HG02588 (cell line): Measurements from ENCODE around the gene MDGA2.

ENCODE experiments used
- ATAC-seq: cut with Tn5 transposase; IDR thresholded peaks from one replicate; pipeline ENCODE4 v1.9.1; 2021; ENCODE audit warnings: mild to moderate bottlenecking, moderate library complexity; ENCODE audit not compliant: unreplicated experiment

Gene MDGA2

GRCh38 chr14:47675466-47676314, at the start of gene MDGA2:
MDGA2 (minus strand) TSS chr14:47675605.
- no peak for ATAC-seq

GRCh38 chr14:47722929-47723693, 47.7 kb upstream of the MDGA2 start:
- ATAC-seq: no peak

GRCh38 chr14:47720281-47720680, 44.9 kb upstream of the MDGA2 start:
- no peak for ATAC-seq

DNA sequence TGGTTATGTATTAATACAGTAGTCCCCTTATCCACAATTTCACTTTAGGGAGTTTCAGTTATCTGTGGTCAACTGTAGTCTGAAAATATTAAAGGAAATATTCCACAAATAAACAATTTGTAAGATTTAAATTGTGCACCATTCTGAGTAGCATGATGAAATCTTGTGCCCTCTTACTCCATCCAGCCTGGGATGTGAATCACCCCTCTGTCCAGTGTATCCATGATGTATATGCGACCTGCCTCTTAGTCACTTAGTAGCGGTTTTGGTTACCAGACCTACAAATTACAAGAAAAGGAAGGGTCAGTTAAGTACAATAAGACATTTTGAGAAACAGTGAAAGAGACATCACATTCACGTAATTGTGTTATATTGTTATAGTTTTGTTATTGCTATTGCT, 39.9 kb upstream of the MDGA2 start:
- no peak for ATAC-seq

DNA sequence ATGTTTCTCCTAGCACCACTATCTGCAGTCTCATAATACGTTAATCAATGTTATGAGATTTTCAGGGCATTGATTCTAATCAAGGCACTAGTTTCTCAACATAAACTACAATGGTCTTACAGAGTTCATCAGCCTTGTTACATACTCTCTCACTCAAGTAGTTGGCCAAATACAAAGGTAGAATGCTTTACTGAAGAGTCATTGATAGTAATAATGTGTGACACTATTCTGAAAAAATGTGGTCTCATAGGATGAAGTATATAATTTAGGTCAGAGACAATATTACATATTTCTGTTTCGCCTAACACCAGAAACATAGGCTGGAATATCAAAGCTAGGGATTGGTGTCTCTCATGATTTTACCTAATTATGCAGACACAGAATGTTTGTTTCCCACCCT, 35.2 kb upstream of the MDGA2 start:
- no peak for ATAC-seq

GRCh38 chr14:47705683-47706082, 30.3 kb upstream of the MDGA2 start:
- no peak for ATAC-seq

DNA sequence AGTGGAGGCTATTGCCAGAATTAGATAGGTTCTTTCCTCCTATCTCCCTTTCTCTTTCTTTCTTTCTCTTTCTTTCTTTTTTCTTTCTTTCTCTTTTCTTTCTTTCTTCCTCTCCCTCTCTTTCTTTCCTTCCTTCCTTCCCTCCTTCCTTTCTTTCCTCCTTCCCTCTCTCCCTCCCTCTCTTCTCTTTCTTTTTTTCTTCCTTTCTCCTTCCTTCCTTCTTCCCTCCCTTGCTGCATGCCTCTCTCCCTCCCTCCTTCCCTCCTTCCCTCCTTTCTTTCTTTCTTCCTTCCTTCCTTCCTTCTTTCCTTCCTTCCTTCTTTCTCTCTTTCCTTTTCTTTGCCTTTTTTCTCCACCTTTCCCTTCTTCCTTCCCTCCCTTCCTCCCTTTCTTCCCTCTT, 16.4 kb upstream of the MDGA2 start:
- no peak for ATAC-seq

DNA sequence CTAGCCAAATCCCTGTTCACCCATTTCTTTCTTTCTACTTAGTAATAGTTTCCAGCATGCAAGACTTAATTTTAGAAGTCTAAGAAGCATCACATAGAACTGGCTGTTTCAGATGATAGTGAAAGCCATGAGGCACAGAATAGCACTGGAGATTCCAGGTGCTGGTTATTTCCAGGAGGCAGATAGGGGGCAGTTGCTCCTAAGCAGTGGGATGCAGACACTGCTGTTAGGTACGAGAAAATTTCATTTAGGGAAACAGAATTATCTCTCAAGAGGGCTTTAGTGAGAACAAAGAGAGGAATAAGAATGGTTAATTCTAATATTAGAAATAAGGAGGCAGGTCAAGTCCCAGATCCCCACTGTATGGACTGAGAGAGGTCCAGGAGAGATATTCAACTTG, 3.6 kb upstream of the MDGA2 start:
- ATAC-seq: no peak

- ATAC-seq: no peak
These were observed 2.8 kb upstream of the MDGA2 start for GRCh38 chr14:47678157-47678556.

- ATAC-seq: no peak
These were observed 861 bp upstream of the MDGA2 start for GRCh38 chr14:47676315-47676617.

DNA sequence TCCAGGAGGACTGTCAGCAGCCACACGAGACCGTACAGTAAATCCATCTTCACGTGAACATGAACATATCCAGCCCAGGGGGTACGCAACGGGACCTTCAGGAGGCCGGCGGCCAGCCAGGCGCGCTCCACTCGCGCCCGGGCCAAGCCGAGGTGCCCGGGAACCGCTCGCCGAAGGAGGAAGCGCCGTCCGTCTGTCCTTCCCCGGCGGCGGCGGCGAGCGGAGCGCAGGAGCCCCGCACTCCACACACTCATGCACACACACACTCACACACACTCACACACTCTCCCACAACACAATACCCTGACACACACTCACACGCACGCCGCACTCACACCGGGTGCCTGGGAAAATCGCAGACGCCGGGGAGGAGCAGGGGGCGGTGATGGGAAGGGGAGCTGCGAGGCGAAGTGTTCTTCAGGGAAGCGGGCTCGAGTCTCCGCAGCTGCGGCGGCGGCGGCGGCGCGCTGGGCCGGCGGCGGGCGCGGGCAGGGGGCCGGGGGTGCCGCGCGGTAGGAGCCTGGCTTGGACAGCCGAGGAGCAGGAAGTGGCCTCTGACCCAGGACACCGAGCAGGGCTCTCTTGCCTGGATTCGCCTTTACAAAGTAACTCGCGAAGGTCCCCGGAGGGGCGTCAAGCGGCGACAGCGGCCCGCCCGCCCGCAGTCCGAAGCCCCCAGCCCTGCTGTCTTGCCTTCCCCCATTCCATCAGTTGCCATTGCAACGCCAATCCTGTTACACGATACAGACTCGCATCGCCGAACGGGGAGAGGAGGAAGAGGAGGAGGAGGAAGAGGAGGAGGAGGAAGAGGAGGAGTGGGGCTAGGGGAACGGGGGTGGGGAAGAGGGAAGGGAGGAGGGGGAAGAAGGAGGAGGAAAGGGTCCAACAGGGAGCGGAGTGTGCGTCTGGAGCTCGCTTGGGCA, 601 bp downstream of the MDGA2 start:
- ATAC-seq: no peak

DNA sequence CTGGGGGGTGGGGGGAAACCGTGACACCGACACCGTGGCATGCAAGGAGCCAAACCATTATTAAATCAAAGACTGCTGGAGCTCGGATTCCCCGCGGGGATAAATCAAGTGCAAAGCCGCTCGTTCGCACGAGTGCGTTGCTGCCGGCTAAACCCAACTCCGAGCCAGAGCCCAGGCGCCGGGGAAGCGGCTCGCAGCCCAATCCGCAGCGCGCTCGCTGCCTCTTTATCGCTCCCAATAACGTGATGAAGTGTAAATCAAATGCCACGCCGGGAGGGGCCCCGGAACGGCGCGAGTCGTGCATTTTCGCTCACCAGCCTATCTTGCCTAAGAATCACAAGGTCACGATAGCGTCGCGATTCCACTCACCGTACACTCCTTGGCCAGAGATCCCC, 1.3 kb downstream of the MDGA2 start:
- no peak for ATAC-seq

- no peak for ATAC-seq
These were observed 9.9 kb downstream of the MDGA2 start for GRCh38 chr14:47665337-47666134.

GRCh38 chr14:47662466-47662865, 12.9 kb downstream of the MDGA2 start:
- no peak for ATAC-seq

GRCh38 chr14:47660158-47660557, 15.2 kb downstream of the MDGA2 start:
- ATAC-seq: no peak

DNA sequence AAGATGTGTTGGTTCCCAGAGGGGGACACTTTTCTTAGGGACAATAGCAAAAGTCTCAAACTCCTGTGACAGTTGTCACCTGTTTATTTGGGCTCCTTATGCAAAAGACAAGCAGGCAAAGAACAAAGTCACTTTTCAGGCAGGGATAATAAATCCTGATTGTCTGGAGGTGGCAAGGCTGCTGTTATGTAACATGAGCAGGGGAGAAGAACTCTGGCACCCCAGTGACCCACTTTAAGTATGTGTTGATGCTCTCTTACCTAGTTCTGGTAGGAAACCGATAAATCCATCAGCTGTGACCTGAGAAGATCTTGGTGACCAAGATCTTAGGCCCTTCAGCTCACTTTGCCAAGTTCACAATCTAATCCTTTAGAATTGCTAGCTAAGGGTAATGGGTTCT, 17.4 kb downstream of the MDGA2 start:
- ATAC-seq: no peak

DNA sequence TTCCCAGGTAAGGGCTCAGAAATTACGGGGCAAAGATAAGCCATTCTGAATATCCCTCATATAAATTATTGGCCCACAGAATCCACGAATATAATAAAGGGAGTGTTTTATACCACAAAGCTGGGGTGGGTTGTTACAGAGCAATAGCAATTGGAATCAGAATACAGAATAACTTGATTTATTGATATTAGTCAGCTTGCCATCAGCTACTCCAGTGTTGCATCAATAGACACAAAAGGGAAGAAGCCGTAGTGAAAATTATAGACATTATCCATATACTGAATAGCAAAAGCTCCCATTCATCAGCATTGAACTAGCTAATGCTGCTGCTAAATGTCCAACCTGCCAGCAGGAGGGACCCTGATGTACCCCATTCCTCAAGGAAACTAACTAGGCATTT, 18.3 kb downstream of the MDGA2 start:
- no peak for ATAC-seq

- no peak for ATAC-seq
These were observed 24.1 kb downstream of the MDGA2 start for GRCh38 chr14:47651337-47651736.

- no peak for ATAC-seq
These were observed 37.7 kb downstream of the MDGA2 start for GRCh38 chr14:47637753-47638152.

GRCh38 chr14:47626151-47627035, 49.0 kb downstream of the MDGA2 start:
- ATAC-seq: no peak
